ENCODE results near the gene KL. TPM values are rescaled to one million over a fixed set of nuclear protein-coding genes. Genes with fewer than 3 reads are reported as not detected.

The KL gene
- total and polyA plus RNA-seq, 2 of the 8 experiments (the other 6 are each of a cell fraction or from before 2014, with no cell fraction given): 0.02 TPM; not detected in 1

DNA sequence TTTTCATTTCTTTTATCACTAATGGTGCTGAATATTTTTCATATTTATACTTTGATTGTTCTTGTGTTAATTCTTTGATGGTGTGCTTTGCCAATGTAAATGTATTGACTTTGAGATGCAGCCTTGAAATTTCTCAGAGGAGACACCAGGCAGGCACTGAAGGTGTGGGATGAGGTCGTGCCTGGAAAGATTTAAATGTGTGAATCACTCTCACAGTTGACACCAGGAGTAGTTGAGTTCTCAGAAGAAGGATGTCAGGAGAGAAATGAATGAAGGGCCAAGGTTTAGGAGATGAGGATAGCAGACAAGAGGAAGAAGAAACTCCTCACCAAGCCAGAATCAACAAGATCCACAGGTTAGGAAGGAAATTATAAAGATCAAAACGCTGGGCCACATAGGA, 10.1 kb upstream of the KL start:
- 92% methylated on average over 2 of the region's 2 CpGs; no CpG with 5 or more reads in 1 of the 2 experiments for WGBS, 2 experiments (ENCODE audit: extremely low coverage in 1 of 2, insufficient coverage in 1 of 2, insufficient read length in 1 of 2, insufficient replicate concordance in 2 of 2, low coverage in 1 of 2, low lambda C conversion rate in 2 of 2, missing lambda C conversion rate in 1 of 2)
- no peak for FAIRE-seq
- TF ChIP-seq BRCA1 (IDR thresholded peaks at IDR 0.05; ENCODE audit: low read depth, low read length) (no peak), SP2 (IDR thresholded peaks at IDR 0.05; ENCODE audit: low read length) (no peak), TAF7 (optimal IDR thresholded peaks at IDR 0.05; ENCODE audit: borderline replicate concordance, low read depth, low read length) (no peak), SIRT6 (IDR thresholded peaks at IDR 0.05; ENCODE audit: low read length) (no peak), RBBP5 (IDR thresholded peaks at IDR 0.05; ENCODE audit: borderline replicate concordance, low read depth, low read length) (no peak)
- TF ChIP-seq, protein P1, sequence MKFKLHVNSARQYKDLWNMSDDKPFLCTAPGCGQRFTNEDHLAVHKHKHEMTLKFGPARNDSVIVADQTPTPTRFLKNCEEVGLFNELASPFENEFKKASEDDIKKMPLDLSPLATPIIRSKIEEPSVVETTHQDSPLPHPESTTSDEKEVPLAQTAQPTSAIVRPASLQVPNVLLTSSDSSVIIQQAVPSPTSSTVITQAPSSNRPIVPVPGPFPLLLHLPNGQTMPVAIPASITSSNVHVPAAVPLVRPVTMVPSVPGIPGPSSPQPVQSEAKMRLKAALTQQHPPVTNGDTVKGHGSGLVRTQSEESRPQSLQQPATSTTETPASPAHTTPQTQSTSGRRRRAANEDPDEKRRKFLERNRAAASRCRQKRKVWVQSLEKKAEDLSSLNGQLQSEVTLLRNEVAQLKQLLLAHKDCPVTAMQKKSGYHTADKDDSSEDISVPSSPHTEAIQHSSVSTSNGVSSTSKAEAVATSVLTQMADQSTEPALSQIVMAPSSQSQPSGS (IDR thresholded peaks at IDR 0.05; ENCODE audit: low read length): no peak

More for the DNA sequence above, 10.1 kb upstream of the KL start:
- no peak overlapping the region for H2AK5ac ChIP-seq (ENCODE audit: low read depth, low read length)
- no peak overlapping the region for H3K9ac ChIP-seq (replicated peaks in 1 of 4; ENCODE audit: extremely low read depth in 1 of 4, low read depth in 3 of 4, low read length in 3 of 4)
- H3K4me1 ChIP-seq (replicated peaks in 1 of 4; ENCODE audit: control insufficient read depth in 3 of 4, insufficient read depth in 4 of 4, low read length in 3 of 4): 0 out of 7 replicates have a peak, but pooled peaks cover 0 to 3% (median 0%) of the 10 kb centered on the region in 4 experiments
- no peak overlapping the region for H2AFZ ChIP-seq (ENCODE audit: low read length)
- H4K91ac ChIP-seq (replicated peaks; ENCODE audit: insufficient read length, low read length): no peak overlapping the region
- no peaks in the 10 kb centered on the region for H4K20me1 ChIP-seq (replicated peaks in 1 of 2; ENCODE audit: control insufficient read depth in 1 of 2, insufficient read depth in 2 of 2, low read length in 2 of 2)
- H3K4me3 ChIP-seq (ENCODE audit: extremely low read depth in 1 of 4, insufficient read depth in 2 of 4, low read depth in 3 of 4, low read length in 4 of 4): no peak overlapping the region
- no peak overlapping the region for H4K8ac ChIP-seq (ENCODE audit: extremely low read depth, insufficient read depth, low read length)
- ChIA-PET POLR2A (ENCODE audit: partially characterized antibody) (no interaction called here), CTCF (ENCODE audit: partially characterized antibody) (no interaction called here)
- no peaks in the 10 kb centered on the region for H3K79me1 ChIP-seq (ENCODE audit: low read depth, low read length)
- no peak overlapping the region for H3K4ac ChIP-seq (replicated peaks; ENCODE audit: insufficient read length, low read depth, low read length)
- H3K36me3 ChIP-seq (ENCODE audit: control insufficient read depth in 2 of 4, insufficient read depth in 4 of 4, low read length in 3 of 4): no peaks in the 10 kb centered on the region
- no peak overlapping the region for H3K18ac ChIP-seq (ENCODE audit: extremely low read depth, low read length)
- H2BK12ac ChIP-seq (ENCODE audit: low read depth, low read length): no peak overlapping the region
- H3K14ac ChIP-seq (ENCODE audit: insufficient read length): no peak overlapping the region
- no peak overlapping the region for H2BK20ac ChIP-seq (ENCODE audit: low read length)
- no peaks in the 10 kb centered on the region for H3K79me2 ChIP-seq (ENCODE audit: control insufficient read depth in 1 of 2, insufficient read depth in 2 of 2, low read length in 2 of 2)
- H2BK5ac ChIP-seq (ENCODE audit: low read depth, low read length): no peak overlapping the region
- H3K27me3 ChIP-seq (replicated peaks in 1 of 4; ENCODE audit: control insufficient read depth in 3 of 4, extremely low read depth in 1 of 4, insufficient read depth in 3 of 4, low read length in 3 of 4): peaks cover 0 to 1% (median 0%) of the 10 kb centered on the region in 4 experiments; a peak in 1 of 7 replicates
- no peak overlapping the region for H2BK120ac ChIP-seq (replicated peaks; ENCODE audit: low read depth, low read length)
- no peak overlapping the region for H3K23ac ChIP-seq (ENCODE audit: insufficient read length)
- H2BK15ac ChIP-seq (ENCODE audit: low read length): no peak overlapping the region
- H3K27ac ChIP-seq (ENCODE audit: low read depth, low read length): no peak overlapping the region
- no peak overlapping the region for H4K5ac ChIP-seq (ENCODE audit: insufficient read length, low read depth, low read length)
- no peak for DNase-seq (ENCODE audit: low read depth in 1 of 2, low spot score in 2 of 2)
- H3K23me2 ChIP-seq (ENCODE audit: low read depth, low read length): no peaks in the 10 kb centered on the region
- H3K56ac ChIP-seq (replicated peaks; ENCODE audit: insufficient read length, low read depth, low read length): no peak overlapping the region
- no peak overlapping the region for H3K4me2 ChIP-seq (ENCODE audit: insufficient read depth in 1 of 2, low read depth in 2 of 2, low read length in 2 of 2)
- H3K9me3 ChIP-seq (ENCODE audit: insufficient read depth in 2 of 2, low read depth in 1 of 2, low read length in 1 of 2): peaks cover 8 to 10% of the 10 kb centered on the region in 2 experiments
